HG03064 (cell line): Measurements from ENCODE around the gene VAV3.

Experiments
- ATAC-seq: cut with Tn5 transposase; IDR thresholded peaks from one replicate; pipeline ENCODE4 v1.9.1; 2021; ENCODE audit warnings: low read depth; ENCODE audit not compliant: unreplicated experiment

VAV3 gene

GRCh38 chr1:107551456-107551855, 413.5 kb downstream of the VAV3 start:
- no peak for ATAC-seq

- ATAC-seq: no peak
Measured at GRCh38 chr1:107550358-107550757, 414.6 kb downstream of the VAV3 start.

GRCh38 chr1:107549152-107549810, 415.7 kb downstream of the VAV3 start:
- no peak for ATAC-seq

GRCh38 chr1:107548276-107548675, 416.7 kb downstream of the VAV3 start:
- ATAC-seq: no peak

- no peak for ATAC-seq
Measured at GRCh38 chr1:107547363-107548155, 417.4 kb downstream of the VAV3 start.

- ATAC-seq: no peak
Measured at GRCh38 chr1:107546576-107546975, 418.4 kb downstream of the VAV3 start.

- ATAC-seq: no peak
Measured at GRCh38 chr1:107545879-107546278, 419.1 kb downstream of the VAV3 start.

GRCh38 chr1:107545056-107545577, 419.9 kb downstream of the VAV3 start:
- no peak for ATAC-seq

- ATAC-seq: no peak
Measured at GRCh38 chr1:107544285-107544684, 420.7 kb downstream of the VAV3 start.

GRCh38 chr1:107541412-107541811, 423.6 kb downstream of the VAV3 start:
- ATAC-seq: no peak

- ATAC-seq: no peak
Measured at GRCh38 chr1:107538502-107538901, 426.5 kb downstream of the VAV3 start.

- ATAC-seq: no peak
Measured at GRCh38 chr1:107536266-107536665, 428.7 kb downstream of the VAV3 start.

GRCh38 chr1:107535091-107535490, 429.9 kb downstream of the VAV3 start:
- ATAC-seq: peak; percentile 61

- ATAC-seq: no peak
Measured at GRCh38 chr1:107534632-107535031, 430.3 kb downstream of the VAV3 start.

- ATAC-seq: no peak
Measured at GRCh38 chr1:107533436-107533835, 431.5 kb downstream of the VAV3 start.

- no peak for ATAC-seq
Measured at GRCh38 chr1:107532318-107532717, 432.7 kb downstream of the VAV3 start.

GRCh38 chr1:107531065-107531908, 433.7 kb downstream of the VAV3 start:
- ATAC-seq: no peak

- ATAC-seq: no peak
Measured at GRCh38 chr1:107530543-107530942, 434.4 kb downstream of the VAV3 start.

- peak; percentile 96 for ATAC-seq
Measured at GRCh38 chr1:107529511-107530149, 435.4 kb downstream of the VAV3 start.

- no peak for ATAC-seq
Measured at GRCh38 chr1:107526524-107527198, 438.3 kb downstream of the VAV3 start.
